ENCODE measurements around the gene LASP1.

DNA sequence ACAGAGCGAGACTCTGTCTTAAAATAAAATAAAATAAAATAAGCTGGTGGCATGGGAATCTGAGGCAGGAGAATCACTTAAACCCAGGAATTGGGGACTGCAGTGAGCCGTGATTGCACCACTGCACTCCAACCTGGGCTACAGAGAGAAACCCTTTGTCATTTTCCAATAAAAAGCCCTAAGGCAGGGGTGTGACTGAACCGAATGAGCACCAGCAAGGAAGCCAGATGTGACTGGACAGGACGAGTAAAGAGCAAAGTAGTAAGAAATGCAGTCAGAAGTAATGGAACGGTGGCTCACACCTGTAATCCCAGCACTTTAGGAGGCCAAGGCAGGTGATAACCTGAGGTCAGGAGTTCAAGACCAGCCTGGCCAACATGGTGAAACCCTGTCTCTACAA, 12.6 kb upstream of the LASP1 start:
- TF ChIP-seq, protein P1, sequence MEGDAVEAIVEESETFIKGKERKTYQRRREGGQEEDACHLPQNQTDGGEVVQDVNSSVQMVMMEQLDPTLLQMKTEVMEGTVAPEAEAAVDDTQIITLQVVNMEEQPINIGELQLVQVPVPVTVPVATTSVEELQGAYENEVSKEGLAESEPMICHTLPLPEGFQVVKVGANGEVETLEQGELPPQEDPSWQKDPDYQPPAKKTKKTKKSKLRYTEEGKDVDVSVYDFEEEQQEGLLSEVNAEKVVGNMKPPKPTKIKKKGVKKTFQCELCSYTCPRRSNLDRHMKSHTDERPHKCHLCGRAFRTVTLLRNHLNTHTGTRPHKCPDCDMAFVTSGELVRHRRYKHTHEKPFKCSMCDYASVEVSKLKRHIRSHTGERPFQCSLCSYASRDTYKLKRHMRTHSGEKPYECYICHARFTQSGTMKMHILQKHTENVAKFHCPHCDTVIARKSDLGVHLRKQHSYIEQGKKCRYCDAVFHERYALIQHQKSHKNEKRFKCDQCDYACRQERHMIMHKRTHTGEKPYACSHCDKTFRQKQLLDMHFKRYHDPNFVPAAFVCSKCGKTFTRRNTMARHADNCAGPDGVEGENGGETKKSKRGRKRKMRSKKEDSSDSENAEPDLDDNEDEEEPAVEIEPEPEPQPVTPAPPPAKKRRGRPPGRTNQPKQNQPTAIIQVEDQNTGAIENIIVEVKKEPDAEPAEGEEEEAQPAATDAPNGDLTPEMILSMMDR (IDR thresholded peaks at IDR 0.05 in 4 of 5, conservative IDR thresholded peaks at IDR 0.05 in 1 of 5): no peak
- no peak for TF ChIP-seq POLR2A (IDR thresholded peaks at IDR 0.05)
